Measurements from ENCODE around the gene PKD2L1.
"Not testable (repeated sequence)": the region's sequence is repeated elsewhere in the genome, so short reads cannot be mapped to it uniquely, and the experiment has no call there.

PKD2L1 gene

DNA sequence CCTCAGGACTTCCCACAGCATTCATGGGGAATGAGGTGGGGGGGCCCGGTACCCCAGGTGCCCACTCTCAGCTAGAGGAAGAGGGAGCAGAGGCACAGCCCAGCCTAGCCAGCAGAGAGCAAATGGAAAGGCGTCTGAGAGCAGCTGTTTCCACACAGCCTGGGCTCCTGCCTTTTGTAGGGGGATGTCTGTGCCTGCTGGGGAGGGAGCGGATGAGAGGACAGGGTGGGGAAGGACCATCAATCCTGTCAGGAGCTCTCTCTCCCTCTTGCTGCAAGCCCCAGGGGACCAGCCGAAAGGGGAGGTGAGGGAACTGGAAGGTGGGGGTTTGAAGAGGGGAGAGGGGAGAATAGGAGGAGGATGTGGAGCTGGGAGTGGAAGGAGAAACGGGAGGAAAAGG, at the start of gene PKD2L1:
Gene PKD2L1 (minus strand): TSS at position 150 of the 400 bp plus-strand sequence. CDS start 125 bp downstream, at position 25.
- DNase-seq (ENCODE audit: low spot score), result no peak

DNA sequence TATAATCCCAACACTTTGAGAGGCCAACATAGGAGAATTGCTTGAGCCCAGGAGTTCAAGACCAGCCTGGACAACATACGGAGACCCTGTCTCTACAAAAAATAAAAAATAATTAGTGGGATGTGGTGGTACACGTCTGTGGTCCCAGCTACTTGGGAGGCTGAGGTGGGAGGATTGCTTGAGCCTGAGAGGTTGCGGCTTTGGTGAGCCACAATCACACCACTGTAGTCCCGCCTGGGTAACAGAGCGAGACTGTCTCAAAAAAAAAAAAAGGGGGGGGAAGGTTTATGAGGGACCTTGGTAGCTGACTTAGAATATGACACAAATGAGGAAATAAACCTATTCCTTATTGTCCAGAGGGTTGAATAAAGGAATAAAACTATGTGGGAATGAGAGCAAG, 47.8 kb upstream of the PKD2L1 start:
- DNase-seq (ENCODE audit: low spot score), result no peak

DNA sequence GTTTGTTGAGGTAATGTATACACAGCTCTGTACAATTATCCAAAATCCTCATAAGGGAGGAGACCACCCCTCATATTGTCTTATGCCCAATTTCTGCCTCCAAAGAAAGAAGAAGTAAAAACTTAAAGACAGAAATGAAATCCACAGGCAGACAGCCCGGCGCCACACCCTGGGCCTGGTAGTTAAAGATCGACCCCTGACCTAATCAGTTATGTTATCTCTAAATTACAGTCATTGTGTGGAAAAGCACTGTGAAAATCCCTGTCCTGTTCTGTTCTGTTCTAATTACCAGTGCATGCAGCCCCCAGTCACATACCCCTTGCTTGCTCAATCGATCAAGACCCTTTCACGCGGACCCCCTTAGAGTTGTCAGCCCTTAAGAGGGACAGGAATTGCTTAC, 46.6 kb upstream of the PKD2L1 start:
- not testable (repeated sequence) for DNase-seq (ENCODE audit: low spot score)

DNA sequence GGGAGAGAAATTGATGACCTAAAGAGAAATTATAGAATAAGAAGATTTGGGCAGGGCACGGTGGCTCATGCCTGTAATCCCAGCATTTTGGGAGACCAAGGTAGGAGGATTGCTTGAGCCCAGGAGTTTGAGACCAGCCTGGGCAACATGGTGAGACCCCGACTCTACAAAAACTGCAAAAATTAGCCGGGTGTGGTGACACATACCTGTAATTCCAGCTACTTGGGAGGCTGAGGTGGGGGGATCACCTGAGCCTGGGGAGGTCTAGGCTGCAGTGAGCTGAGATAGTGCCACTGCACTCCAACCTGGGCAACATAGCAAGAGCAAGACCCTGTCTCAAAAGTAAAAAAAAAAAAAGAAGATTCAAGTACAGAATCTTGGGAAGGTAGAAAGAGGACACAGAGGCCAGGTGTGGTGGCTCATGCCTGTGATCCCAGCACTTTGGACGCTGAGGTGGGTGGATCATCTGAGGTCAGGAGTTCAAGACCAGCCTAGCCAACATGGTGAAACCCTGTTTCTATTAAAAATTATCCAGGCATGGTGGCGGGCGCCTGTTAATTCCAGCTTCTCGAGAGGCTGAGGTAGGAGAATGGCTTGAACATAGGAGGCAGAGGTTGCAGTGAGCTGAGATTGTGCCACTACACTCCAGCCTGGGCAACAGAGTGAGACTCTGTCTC, 44.8 kb upstream of the PKD2L1 start:
- not testable (repeated sequence) for DNase-seq (ENCODE audit: low spot score)

DNA sequence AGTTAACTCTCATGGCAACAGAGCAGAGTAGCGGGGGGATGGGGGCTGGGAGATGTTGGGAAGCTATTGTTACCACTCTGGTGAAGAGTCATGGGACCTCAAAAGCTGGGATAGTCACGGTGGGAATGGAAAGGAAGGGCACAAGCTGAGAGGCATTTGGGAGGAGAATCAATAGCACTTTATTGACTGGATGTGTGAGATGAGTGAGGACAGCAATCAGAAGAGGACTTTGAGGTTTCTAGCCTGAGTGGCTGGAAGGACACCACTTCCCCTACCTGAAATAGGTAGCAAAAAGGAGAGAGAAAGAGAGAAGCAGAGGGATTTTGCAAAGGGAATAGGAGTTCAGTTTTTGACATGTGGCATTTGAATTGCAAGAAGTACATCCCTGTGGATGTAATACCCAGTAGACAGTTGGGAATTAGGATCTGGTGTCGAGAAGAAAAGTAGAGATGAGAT, 44.2 kb upstream of the PKD2L1 start:
- DNase-seq (ENCODE audit: low spot score), result no peak

DNA sequence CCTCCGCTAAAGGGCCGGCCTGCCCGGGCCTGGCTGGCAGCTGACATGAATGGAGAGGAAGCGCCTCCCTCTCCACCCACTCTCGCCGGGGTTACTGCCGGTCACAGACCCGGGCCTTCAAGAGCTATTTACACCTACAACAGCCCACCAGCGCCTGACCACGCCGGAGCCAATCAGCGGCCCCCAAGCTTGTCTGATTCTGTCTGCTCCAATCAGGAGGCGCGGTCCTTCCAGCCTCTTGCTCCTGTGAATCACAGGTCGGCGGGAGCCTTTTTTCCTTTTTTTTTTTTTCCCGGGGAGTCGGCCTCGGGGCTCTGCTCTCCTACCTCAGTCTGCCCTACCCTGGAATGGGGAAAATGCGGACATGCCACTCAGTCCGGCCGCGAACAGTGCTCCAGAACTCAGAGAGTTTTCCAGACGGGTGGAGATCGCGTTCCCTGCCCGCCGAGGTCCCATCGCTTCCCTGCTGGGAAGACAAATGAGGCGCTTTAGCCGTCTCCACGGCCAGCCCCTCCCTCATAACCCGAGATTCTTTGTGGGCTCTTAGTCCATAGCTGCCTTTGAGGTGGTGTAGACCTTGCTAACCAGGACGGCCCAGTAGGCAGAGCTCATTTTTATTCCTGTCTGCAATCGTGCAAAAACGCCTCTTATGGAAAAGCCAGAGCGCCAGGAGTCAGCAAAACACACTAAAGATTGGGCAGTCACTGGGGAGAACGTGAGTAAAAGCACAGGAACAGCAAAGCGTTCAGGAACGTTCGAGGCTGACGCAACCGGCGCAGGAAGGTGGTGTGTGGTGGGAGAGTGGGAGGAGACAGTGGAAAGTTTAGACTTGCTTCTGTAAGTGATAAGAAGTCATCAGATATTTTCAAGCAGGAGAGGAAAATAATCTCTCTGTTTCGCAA, 43.5 kb upstream of the PKD2L1 start:
- peak; percentile 99 for DNase-seq (ENCODE audit: low spot score)

DNA sequence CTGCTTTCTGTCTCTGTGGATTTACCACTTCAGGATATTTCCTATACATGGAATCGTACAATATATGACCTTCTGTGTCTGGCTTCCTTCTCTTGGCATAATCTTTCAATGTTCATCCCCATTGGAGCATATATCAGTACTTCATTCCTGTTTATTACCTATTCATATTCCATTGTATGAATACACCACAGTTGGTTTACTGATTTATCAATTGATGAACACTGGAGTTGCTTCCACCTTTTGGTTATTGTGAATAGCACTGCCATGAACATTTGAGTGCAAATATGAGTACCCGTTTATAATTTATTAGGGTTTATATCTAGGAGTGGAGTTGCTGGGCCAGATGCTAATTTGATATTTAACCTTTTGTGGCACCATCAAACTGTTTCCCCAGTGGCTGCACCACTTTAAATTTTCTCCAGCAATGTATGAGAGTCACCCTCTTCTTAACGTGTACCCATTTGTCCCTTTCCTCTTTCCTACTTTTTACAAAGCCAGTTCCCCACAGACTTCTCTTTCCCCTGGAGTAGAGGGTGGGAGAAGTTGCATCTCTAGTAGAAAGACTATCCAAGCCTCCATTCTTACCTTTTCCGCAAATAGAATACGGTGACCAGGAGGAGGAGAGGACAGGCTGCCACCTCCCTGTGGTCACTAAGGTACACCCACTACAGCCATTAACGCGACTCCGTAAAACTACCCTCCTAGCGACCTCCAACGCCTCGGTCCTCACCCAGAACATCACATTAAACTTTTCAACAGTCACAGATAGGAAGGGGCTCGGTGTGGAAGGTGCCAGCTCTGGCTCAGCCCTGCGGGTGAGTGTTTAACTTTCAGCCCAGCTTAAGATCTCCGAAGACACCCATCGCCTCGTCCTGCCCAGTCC, 42.6 kb upstream of the PKD2L1 start:
- DNase-seq (ENCODE audit: low spot score), result no peak

DNA sequence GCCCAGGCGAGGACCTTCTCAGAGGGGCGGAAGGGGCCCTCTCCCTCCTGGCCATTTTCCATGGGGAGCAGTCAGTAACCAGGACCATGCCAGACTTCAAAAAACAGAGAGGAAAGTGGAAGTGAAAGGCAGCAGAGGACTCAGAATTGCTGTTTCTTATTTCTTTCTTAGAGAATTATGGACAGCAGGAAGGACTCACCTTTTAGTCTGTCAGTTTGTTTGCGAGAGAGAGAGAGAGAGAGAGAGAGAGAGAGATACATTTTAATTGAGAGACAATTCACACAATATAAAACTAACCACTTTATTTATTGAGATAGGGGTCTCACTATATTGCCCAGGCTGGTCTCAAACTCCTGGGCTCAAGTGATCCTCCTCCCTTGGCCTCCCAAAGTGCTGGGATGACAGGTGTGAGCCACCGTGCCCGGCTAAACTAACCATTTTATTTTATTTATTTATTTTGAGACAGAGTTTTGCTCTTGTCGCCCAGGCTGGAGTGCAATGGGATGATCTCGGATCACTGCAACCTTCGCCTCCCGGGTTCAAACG, 41.5 kb upstream of the PKD2L1 start:
- no peak for DNase-seq (ENCODE audit: low spot score)

DNA sequence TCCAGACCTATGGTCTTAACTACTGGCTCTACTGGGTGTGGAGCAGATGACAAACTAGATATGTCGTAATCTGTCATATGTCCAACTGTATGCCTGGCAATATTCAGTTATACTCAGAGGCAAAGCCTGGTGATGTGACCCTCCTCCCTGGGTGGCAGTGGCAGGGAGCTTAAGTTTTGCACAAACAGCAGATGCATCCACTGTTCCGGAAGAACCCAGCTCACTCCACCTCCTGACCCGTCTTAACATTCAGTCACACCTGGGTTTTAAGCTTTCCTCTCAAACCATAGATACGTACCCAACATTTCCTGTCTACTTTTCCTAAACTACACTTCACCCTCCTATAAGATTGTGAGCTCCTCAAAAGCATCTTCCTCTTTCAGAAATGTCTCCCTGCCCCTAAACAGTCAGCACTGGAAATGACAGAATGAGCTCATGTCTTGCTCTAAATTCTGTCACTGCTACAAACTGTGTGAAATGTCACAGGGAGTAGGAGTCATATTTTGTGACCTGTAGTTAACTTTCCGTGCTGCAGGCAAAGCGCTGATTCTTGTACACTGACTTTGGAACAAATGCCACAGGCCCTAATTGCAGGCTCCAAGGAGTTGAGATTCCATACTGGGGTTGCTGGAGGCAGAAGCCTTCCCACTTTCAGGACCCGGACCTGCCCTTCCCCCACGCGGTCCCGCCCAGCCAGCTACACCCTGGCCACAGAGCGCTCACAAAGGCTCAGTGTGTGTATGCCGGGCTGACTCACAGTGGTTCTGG, 40.9 kb upstream of the PKD2L1 start:
- peak; percentile 91 for DNase-seq (ENCODE audit: low spot score)

DNA sequence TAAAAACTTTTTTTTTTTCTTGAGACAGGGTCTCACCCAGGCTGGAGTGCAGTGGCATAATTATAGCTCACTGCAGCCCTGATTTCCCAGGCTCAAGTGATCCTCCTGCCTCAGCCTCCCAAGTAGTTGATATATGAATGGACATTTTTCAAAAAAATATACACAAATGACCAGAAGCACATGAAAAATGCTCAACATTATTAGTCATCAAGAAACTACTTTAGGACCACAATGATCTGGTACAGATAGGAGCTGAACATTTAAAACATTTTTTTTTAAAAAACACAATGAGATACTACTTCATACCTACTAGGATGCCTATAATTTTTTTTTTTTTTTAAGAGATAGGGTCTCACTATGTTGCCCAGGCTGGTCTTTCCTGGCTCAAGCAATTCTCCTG, 38.7 kb upstream of the PKD2L1 start:
- DNase-seq (ENCODE audit: low spot score), result no peak

DNA sequence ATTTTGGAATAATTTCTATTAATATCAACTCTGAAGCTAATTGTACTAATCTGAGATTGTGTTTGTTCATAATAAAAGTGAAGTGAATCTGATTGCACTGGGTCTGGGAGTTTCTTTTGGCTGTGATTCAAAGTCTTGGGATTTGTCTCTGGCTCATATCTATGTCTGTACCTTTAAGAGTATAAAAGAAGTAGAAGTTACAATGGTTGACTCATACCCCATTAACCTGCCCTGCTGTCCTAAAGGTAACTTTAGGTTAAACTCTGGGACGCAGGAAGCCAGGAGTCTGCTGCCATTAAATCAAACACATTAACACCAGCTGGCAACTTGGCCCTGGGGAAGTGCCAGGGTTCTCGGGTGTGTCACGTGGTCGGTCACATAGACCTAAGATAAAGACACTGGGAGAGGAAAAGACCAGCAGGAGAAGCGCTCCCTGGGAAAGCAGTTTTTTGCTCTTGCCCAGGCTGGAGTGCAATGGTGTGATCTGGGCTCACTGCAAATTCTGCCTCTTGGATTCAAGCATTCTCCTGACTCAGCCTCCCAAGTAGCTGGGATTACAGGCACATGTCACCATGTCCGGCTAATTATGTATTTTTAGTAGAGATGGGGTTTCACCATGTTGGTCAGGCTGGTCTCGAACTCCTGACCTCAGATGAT, 34.8 kb upstream of the PKD2L1 start:
- peak; percentile 78 for DNase-seq (ENCODE audit: low spot score)

DNA sequence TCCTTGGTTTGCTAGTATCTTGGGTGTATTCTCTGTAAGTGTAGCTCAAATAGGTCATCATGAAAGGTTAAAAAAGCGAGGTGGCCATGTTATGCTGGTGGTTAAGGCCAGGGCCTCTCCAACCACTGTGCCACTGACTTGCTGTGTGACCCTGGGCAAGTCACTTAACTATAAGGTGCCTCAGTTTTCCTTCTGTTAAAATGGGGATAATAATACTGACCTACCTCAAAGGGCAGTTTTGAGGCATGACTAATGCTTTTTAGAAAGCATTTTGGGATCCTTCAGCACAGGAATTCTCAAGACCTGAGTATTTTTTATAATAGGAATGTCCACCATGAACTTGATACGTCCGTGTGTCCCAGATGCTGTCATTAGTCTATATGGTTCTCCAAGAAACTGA, 34.1 kb upstream of the PKD2L1 start:
- DNase-seq (ENCODE audit: low spot score), result no peak

DNA sequence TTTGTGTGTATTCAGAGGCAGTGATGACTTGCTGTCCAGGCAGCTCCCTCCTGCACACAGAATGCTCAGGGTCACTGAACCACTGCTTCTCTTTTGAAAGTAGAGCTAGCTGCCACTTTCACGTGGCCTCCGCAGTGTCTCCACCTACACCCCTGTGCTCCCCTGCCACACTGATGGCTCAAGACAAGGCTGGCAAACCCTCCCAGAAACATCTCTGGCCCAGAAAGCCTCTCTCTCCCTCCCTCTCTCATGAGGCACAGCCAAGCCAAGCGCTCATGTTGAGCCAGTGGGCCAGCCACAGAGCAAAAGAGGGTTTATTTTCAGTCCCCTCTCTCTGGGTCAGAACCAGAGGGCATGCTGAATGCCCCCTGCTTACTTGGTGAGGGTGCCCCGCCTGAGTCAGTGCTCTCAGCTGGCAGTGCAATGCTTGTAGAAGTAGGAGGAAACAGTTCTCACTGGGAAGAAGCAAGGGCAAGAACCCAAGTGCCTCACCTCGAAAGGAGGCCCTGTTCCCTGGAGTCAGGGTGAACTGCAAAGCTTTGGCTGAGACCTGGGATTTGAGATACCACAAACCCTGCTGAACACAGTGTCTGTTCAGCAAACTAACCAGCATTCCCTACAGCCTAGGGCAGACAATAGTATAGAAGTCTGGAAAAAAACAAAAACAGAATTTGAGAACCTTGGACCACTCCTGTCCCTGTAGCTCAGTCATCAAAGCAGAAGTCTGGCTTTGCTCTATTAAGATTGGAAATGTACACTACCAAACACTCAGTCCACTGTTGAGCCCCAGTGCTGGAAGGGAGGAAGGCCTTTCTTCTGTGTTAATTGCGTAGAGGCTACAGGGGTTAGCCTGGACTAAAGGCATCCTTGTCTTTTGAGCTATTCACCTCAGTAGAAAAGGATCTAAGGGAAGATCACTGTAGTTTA, 32.8 kb upstream of the PKD2L1 start:
- DNase-seq (ENCODE audit: low spot score), result peak; percentile 85

DNA sequence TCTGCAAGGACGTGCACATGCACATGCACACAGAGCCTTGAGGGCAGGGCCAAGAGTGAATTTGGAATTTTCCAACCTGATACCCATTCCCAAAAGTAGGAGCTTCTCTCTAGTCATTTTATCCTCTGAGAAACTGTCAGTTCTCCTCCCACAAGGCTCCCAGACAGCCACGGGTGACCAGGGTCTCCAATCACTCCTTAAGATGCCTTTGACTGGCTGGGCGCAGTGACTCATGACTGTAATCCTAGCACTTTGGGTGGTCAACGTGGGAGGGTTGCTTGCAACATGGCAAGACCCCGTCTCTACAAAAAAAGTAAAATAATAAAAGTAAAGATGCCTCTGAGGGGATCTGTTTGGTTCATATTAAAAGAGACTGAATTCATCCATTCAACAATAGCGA, 30.2 kb upstream of the PKD2L1 start:
- no peak for DNase-seq (ENCODE audit: low spot score)

DNA sequence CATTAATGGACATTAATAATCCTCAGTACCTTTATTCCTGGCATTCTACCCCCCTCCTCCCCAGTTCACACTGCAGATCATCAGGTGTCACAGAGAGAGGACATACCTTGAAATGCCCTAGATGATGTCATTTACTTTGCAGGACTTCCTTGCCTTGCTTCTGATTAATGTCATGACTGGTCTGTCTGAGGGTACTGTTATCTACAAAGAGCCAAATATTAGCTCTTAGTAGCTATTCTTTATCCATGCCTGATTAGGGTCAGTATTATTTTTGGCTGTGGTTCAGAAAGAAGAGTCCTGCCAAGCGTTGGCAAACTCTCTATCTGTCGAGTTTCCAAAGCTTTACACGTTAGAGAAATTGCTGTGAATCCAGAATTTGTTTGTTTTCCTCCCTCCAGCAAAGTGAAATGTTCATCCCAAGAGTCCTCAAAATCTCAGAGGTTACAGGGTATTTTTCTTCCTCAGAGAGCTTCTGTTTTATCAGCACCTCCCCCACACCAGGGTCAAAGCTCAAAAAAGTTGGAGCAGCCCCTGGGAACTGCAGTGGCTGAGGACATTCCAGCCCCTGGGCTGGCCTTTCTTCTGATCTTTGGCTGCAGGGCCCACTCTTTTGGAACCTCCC, 29.6 kb upstream of the PKD2L1 start:
- DNase-seq (ENCODE audit: low spot score), result no peak

DNA sequence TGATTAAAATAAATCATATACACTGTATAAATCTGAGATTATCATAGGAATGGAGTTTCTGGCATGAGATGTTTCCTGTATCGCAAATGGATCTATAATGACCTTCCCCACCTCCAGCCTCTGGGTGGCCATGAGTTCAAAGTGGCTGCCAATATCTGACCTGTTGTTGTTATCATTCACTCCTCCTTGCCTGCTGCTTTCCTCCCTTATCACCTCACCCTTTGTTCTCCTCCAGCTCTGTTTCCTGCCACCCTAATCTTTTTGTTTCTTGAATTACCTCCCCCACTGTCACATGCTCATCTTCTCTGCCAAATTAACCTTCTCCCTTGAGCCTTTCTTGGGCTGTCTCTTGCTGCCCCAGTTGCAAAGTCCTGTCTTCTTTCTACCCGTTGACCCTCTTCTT, 29.0 kb upstream of the PKD2L1 start:
- no peak for DNase-seq (ENCODE audit: low spot score)

DNA sequence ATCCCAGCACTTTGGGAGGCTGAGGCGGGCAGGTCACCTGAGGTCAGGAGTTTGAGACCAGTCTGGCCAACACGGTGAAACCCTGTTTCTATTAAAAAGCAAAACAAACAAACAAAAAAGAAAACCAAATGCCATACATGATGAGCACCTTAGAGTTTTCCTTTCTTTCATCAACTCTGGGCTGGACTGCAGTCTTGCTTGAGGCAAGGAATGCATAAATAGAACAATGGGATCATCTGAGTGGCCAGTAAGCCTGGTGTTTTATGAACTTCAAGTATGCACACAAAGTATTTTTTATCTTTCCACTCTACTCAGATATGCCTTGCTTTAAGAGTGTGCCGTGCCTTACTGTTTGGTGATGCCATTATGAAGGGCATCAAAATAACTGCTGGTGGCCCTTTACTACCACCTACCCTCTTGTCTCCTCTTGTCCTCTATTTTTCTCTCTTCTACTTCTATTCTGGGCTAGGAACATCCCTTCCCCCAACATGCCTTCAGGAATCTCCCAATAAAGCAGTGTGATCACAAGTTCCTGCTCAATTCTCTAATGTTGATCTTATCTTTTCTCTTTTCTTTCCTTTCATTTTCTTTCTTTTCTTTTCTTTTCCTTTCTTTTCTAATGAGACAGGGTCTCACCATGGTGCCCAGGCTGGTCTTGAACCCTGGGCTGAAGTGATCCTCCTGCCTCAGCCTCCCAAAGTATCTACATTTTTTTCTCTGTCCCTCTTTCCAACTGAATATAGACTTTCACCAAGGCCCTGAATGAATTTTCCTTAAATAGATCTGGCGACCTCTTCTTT, 27.2 kb upstream of the PKD2L1 start:
- DNase-seq (ENCODE audit: low spot score), result no peak
